HepG2 (cell line): ENCODE measurements around the gene E2F1. TPM values are rescaled to one million over a fixed set of nuclear protein-coding genes. Genes with fewer than 3 reads are reported as not detected.
A peak's percentile ranks its signal among the peaks of the same experiment; 100 is the strongest.

Experiments
- ATF7-NPFF ChIP-seq: sonication (generic); formaldehyde crosslinking; IDR thresholded peaks from 2 replicates; pipeline ENCODE4 v1.8.1; 2023; ENCODE audit warnings: mild to moderate bottlenecking, low read depth, missing genetic modification reagents, moderate library complexity
- CHD2 ChIP-seq: IDR thresholded peaks from 2 replicates; pipeline ENCODE4 v1.6.1; 2011; ENCODE audit warnings: low read depth, low read length, improper control_type of control experiment
- DNMT3B ChIP-seq: conservative IDR thresholded peaks from 2 replicates; pipeline ENCODE4 v1.6.1; 2016; ENCODE audit warnings: missing biosample characterization, control low read depth
- FOXO4 ChIP-seq: sonication (generic); formaldehyde crosslinking; conservative IDR thresholded peaks from 2 replicates; pipeline ENCODE4 v1.8.1; 2023; ENCODE audit warnings: missing genetic modification reagents
- JDP2 ChIP-seq: sonication (generic); formaldehyde crosslinking; IDR thresholded peaks from 2 replicates; pipeline ENCODE4 v1.8.1; 2022; ENCODE audit warnings: missing genetic modification reagents, borderline replicate concordance
- LBX2 ChIP-seq: sonication (generic); formaldehyde crosslinking; IDR thresholded peaks from 2 replicates; pipeline ENCODE4 v1.5.0; 2020; ENCODE audit warnings: missing genetic modification reagents, mild to moderate bottlenecking, borderline replicate concordance
- MAFF ChIP-seq: IDR thresholded peaks from 2 replicates; pipeline ENCODE4 v1.6.1; 2011; ENCODE audit warnings: low read depth, low read length, improper control_type of control experiment
- NFYC ChIP-seq: IDR thresholded peaks from 2 replicates; pipeline ENCODE4 v1.6.1; 2016; ENCODE audit warnings: missing genetic modification reagents, missing compliant biosample characterization
- PITX1 ChIP-seq: sonication (generic); formaldehyde crosslinking; IDR thresholded peaks from 2 replicates; pipeline ENCODE4 v1.5.1; 2020; ENCODE audit warnings: mild to moderate bottlenecking, missing genetic modification reagents
- PREB ChIP-seq: sonication (generic); formaldehyde crosslinking; IDR thresholded peaks from 2 replicates; pipeline ENCODE4 v1.4.0; 2020; ENCODE audit warnings: missing genetic modification reagents
- RAD21 ChIP-seq: fragments of 450-650 bp; formaldehyde crosslinking; IDR thresholded peaks from 2 replicates; pipeline ENCODE4 v1.5.0; 2020; ENCODE audit warnings: mild to moderate bottlenecking
- SMC3 ChIP-seq: IDR thresholded peaks from 2 replicates; pipeline ENCODE4 v1.6.1; 2011; ENCODE audit warnings: low read length, improper control_type of control experiment
- SP4 ChIP-seq: sonication (generic); formaldehyde crosslinking; IDR thresholded peaks from 2 replicates; pipeline ENCODE4 v1.8.1; 2023; ENCODE audit warnings: mild to moderate bottlenecking, missing genetic modification reagents
- TRIM24 ChIP-seq: sonication (generic); formaldehyde crosslinking; IDR thresholded peaks from 2 replicates; pipeline ENCODE4 v1.8.0; 2022; ENCODE audit warnings: mild to moderate bottlenecking, missing genetic modification reagents
- USF2 ChIP-seq, 2 experiments: sonication (generic) in 1 of 2; formaldehyde crosslinking in 1 of 2; IDR thresholded peaks; 2 replicates each; pipeline versions ENCODE4 v1.5.1 to v1.6.1; 2011 to 2020; ENCODE audit warnings: borderline replicate concordance in 1 of 2, low read depth in 1 of 2, low read length in 1 of 2, mild to moderate bottlenecking in 1 of 2, missing genetic modification reagents in 1 of 2, moderate library complexity in 1 of 2
- ZBTB34 ChIP-seq: sonication (generic); formaldehyde crosslinking; IDR thresholded peaks from 2 replicates; pipeline ENCODE4 v1.8.0; 2022; ENCODE audit warnings: mild to moderate bottlenecking, missing genetic modification reagents
- ZNF383 ChIP-seq: sonication (generic); formaldehyde crosslinking; IDR thresholded peaks from 2 replicates; pipeline ENCODE4 v1.4.0; 2020; ENCODE audit warnings: missing genetic modification reagents, mild to moderate bottlenecking, borderline replicate concordance
- ZNF768 ChIP-seq: sonication (generic); formaldehyde crosslinking; IDR thresholded peaks from 2 replicates; pipeline ENCODE4 v1.4.0; 2020; ENCODE audit warnings: missing genetic modification reagents
- polyA plus RNA-seq, 8 experiments: library from polyadenylated mRNA; depleted of rRNA in 3 of 8; stranded (reverse) in 7 of 8; unstranded in 1 of 8; fragments of >200 nt; fragmentation: Illumina TruSeq in 4 of 8; extraction: Trizol in 4 of 8; gene quantifications; 2 replicates each; pipeline versions ENCODE4 v1.2.1 to v1.2.3, GENCODE V29; 2011 to 2016; ENCODE audit warnings: low read depth in 4 of 8, missing spikeins in 1 of 8, mixed read lengths in 1 of 8; ENCODE audit not compliant: insufficient read depth in 1 of 8
- total RNA-seq, 5 experiments: library from RNA; depleted of rRNA; stranded (reverse); fragments of >200 nt; fragmentation: Illumina TruSeq; extraction: Trizol; gene quantifications; 2 replicates each; pipeline ENCODE4 v1.2.3, GENCODE V29; 2016; ENCODE audit warnings: low read depth in 1 of 5
- TF ChIP-seq, protein P1 (sequence below): sonication (generic); formaldehyde crosslinking; conservative IDR thresholded peaks from 2 replicates; pipeline ENCODE4 v1.8.0; 2022; ENCODE audit warnings: missing genetic modification reagents
- TF ChIP-seq, protein P2 (sequence below): sonication (generic); formaldehyde crosslinking; IDR thresholded peaks from 2 replicates; pipeline ENCODE4 v1.4.0; 2020; ENCODE audit warnings: mild to moderate bottlenecking, missing genetic modification reagents

The E2F1 gene
- total and polyA plus RNA-seq, 2 of the 13 experiments (the other 11 are each of a cell fraction or from before 2014, with no cell fraction given), result 25.5 to 39.4 TPM

GRCh38 chr20:33731693-33732165, 45.5 kb upstream of the E2F1 start, which contains the start of gene ZNF341 (continued):
- TF ChIP-seq ZNF768 (CRISPR knock-in tag) (no peak), NFYC (CRISPR knock-in tag) (0 out of 2 replicates have a peak, but pooled peaks have one; percentile 9), SMC3 (peak; percentile 65; the same call in 1 of the 2 replicates), MAFF (no peak), TRIM24 (CRISPR knock-in tag) (no peak), SP4 (CRISPR knock-in tag) (no peak), CHD2 (no peak), ZBTB34 (CRISPR knock-in tag) (no peak), RAD21 (peak; percentile 99), PITX1 (CRISPR knock-in tag) (peak; percentile 46), PREB (CRISPR knock-in tag) (0 out of 2 replicates have a peak, but pooled peaks have one; percentile 74), FOXO4 (no peak), ZNF383 (CRISPR knock-in tag) (no peak), USF2 (IDR thresholded peaks at IDR 0.05; ENCODE audit: low read depth, low read length) (no peak), USF2 (CRISPR knock-in tag; IDR thresholded peaks at IDR 0.05; ENCODE audit: borderline replicate concordance) (no peak), ATF7-NPFF (CRISPR knock-in tag) (no peak), LBX2 (CRISPR knock-in tag) (no peak), JDP2 (CRISPR knock-in tag) (no peak), DNMT3B (CRISPR knock-in tag) (peak; percentile 80)
- TF ChIP-seq, protein P1, sequence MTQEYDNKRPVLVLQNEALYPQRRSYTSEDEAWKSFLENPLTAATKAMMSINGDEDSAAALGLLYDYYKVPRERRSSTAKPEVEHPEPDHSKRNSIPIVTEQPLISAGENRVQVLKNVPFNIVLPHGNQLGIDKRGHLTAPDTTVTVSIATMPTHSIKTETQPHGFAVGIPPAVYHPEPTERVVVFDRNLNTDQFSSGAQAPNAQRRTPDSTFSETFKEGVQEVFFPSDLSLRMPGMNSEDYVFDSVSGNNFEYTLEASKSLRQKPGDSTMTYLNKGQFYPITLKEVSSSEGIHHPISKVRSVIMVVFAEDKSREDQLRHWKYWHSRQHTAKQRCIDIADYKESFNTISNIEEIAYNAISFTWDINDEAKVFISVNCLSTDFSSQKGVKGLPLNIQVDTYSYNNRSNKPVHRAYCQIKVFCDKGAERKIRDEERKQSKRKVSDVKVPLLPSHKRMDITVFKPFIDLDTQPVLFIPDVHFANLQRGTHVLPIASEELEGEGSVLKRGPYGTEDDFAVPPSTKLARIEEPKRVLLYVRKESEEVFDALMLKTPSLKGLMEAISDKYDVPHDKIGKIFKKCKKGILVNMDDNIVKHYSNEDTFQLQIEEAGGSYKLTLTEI (CRISPR knock-in tag), result no peak
- TF ChIP-seq, protein P2, sequence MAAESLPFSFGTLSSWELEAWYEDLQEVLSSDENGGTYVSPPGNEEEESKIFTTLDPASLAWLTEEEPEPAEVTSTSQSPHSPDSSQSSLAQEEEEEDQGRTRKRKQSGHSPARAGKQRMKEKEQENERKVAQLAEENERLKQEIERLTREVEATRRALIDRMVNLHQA (CRISPR knock-in tag), result no peak
